Trophoblast cell (in vitro differentiated cells and primary cell): ENCODE data around the gene RBBP7.

Experiments
- DNase-seq, 2 donors: peaks; one replicate each; pipeline ENCODE4 v3.0.0-alpha.2; 2016
- H2AFZ ChIP-seq: 2 replicates; pipeline ENCODE4 v1.6.1; 2013; ENCODE audit warnings: low read length, moderate library complexity, mild to moderate bottlenecking; ENCODE audit not compliant: insufficient read depth, poor library complexity
- H2AK5ac ChIP-seq: 2 replicates; pipeline ENCODE4 v1.6.1; 2013; ENCODE audit warnings: mild to moderate bottlenecking, low read length
- H2BK120ac ChIP-seq: 2 replicates; pipeline ENCODE4 v1.6.1; 2013; ENCODE audit warnings: low read length, mild to moderate bottlenecking, moderate library complexity; ENCODE audit not compliant: insufficient read depth, poor library complexity
- H2BK12ac ChIP-seq: 2 replicates; pipeline ENCODE4 v1.6.1; 2013; ENCODE audit warnings: mild to moderate bottlenecking, low read length, moderate library complexity
- H2BK5ac ChIP-seq: 2 replicates; pipeline ENCODE4 v1.6.1; 2013; ENCODE audit warnings: low read length, low read depth, moderate library complexity, mild to moderate bottlenecking; ENCODE audit not compliant: poor library complexity
- H3K14ac ChIP-seq: 2 replicates; pipeline ENCODE4 v1.6.1; 2013; ENCODE audit warnings: mild to moderate bottlenecking, low read length
- H3K18ac ChIP-seq: 2 replicates; pipeline ENCODE4 v1.6.1; 2013; ENCODE audit warnings: mild to moderate bottlenecking, low read length
- H3K23ac ChIP-seq: 2 replicates; pipeline ENCODE4 v1.6.1; 2013; ENCODE audit warnings: low read length
- H3K27ac ChIP-seq: 2 replicates; pipeline ENCODE4 v1.5.1; 2013; ENCODE audit warnings: low read depth, mild to moderate bottlenecking, inconsistent platforms, low read length, moderate library complexity
- H3K27me3 ChIP-seq: 2 replicates; pipeline ENCODE4 v1.6.1; 2013; ENCODE audit warnings: inconsistent platforms, mild to moderate bottlenecking, low read length, moderate library complexity; ENCODE audit not compliant: insufficient read depth
- H3K36me3 ChIP-seq, 2 experiments: 1 replicate in 1 of 2; 2 replicates in 1 of 2; pipeline ENCODE4 v1.6.1; 2013; ENCODE audit warnings: low read length in 2 of 2, mild to moderate bottlenecking in 2 of 2, moderate library complexity in 1 of 2; ENCODE audit not compliant: insufficient read depth in 2 of 2, control insufficient read depth in 1 of 2
- H3K4ac ChIP-seq: 2 replicates; pipeline ENCODE4 v1.6.1; 2013; ENCODE audit warnings: low read depth, mild to moderate bottlenecking, low read length, moderate library complexity
- H3K4me1 ChIP-seq, 2 experiments: 1 replicate in 1 of 2; 2 replicates in 1 of 2; pipeline ENCODE4 v1.6.1; 2013; ENCODE audit warnings: low read length in 2 of 2, mild to moderate bottlenecking in 2 of 2, moderate library complexity in 1 of 2; ENCODE audit not compliant: insufficient read depth in 2 of 2, control insufficient read depth in 1 of 2
- H3K4me2 ChIP-seq: 2 replicates; pipeline ENCODE4 v1.6.1; 2013; ENCODE audit warnings: inconsistent platforms, mild to moderate bottlenecking, low read length, moderate library complexity
- H3K4me3 ChIP-seq: 2 replicates; pipeline ENCODE4 v1.5.1; 2013; ENCODE audit warnings: mild to moderate bottlenecking, low read depth, low read length, inconsistent platforms
- H3K79me1 ChIP-seq: one replicate; pipeline ENCODE4 v1.6.1; 2013; ENCODE audit warnings: low read length
- H3K79me2 ChIP-seq: 2 replicates; pipeline ENCODE4 v1.6.1; 2013; ENCODE audit warnings: low read length, mild to moderate bottlenecking; ENCODE audit not compliant: control insufficient read depth, insufficient read depth, poor library complexity
- H3K9ac ChIP-seq: 2 replicates; pipeline ENCODE4 v1.6.1; 2013; ENCODE audit warnings: mild to moderate bottlenecking, low read length
- H3K9me3 ChIP-seq: 2 replicates; pipeline ENCODE4 v1.6.1; 2013; ENCODE audit warnings: low read depth, mild to moderate bottlenecking, control low read depth, inconsistent platforms, low read length; ENCODE audit not compliant: insufficient read depth
- H4K12ac ChIP-seq: 2 replicates; pipeline ENCODE4 v1.6.1; 2013; ENCODE audit warnings: low read depth, mild to moderate bottlenecking, low read length, moderate library complexity
- H4K8ac ChIP-seq: 2 replicates; pipeline ENCODE4 v1.6.1; 2013; ENCODE audit warnings: low read depth, mild to moderate bottlenecking, low read length, moderate library complexity
- H4K91ac ChIP-seq: one replicate; pipeline ENCODE4 v1.6.1; 2013; ENCODE audit warnings: low read depth, mild to moderate bottlenecking, low read length, moderate library complexity
- WGBS: extraction: QIAGEN DNeasy Blood & Tissue Kit; methylation state at CpG from one replicate; pipeline ENCODE4 v1.1.7; 2013; ENCODE audit warnings: missing lambda C conversion rate; ENCODE audit not compliant: insufficient read length, insufficient coverage; ENCODE audit errors: extremely low coverage; 5-methylcytosine and 5-hydroxymethylcytosine counted together

Gene RBBP7

GRCh38 chrX:16848541-16848940 is 21.6 kb downstream of the RBBP7 start:
- H2BK120ac ChIP-seq = no peak overlapping the region
- H3K27ac ChIP-seq = no peak overlapping the region
- H3K9ac ChIP-seq = no peak overlapping the region
- H3K79me2 ChIP-seq = no peaks in the 10 kb centered on the region
- no peak overlapping the region for H2BK12ac ChIP-seq
- no peak overlapping the region for H3K4ac ChIP-seq
- no peaks in the 10 kb centered on the region for H3K4me1 ChIP-seq
- peaks cover 19 to 28% of the 10 kb centered on the region in 2 experiments for H3K36me3 ChIP-seq
- H2AFZ ChIP-seq = no peak overlapping the region
- H3K27me3 ChIP-seq = no peaks in the 10 kb centered on the region
- no peak overlapping the region for H4K8ac ChIP-seq
- H3K4me3 ChIP-seq = no peak overlapping the region
- no peak overlapping the region for H2BK5ac ChIP-seq
- H3K9me3 ChIP-seq = no peaks in the 10 kb centered on the region
- H3K23ac ChIP-seq = no peak overlapping the region
- H3K14ac ChIP-seq = no peak overlapping the region
- H3K79me1 ChIP-seq = no peaks in the 10 kb centered on the region
- no peak overlapping the region for H4K12ac ChIP-seq
- no peak overlapping the region for H2AK5ac ChIP-seq
- peak; percentile 20 to 23 for DNase-seq
- no peak overlapping the region for H3K18ac ChIP-seq
- H4K91ac ChIP-seq = no peak overlapping the region
- no peak overlapping the region for H3K4me2 ChIP-seq
- WGBS = no CpG with 5 or more reads among the region's 6 CpGs

- H2AFZ ChIP-seq = no peak overlapping the region
- no peaks in the 10 kb centered on the region for H3K27me3 ChIP-seq
- no CpG with 5 or more reads among the region's 2 CpGs for WGBS
- no peaks in the 10 kb centered on the region for H3K9me3 ChIP-seq
- H2BK5ac ChIP-seq = no peak overlapping the region
- H3K23ac ChIP-seq = no peak overlapping the region
- H3K36me3 ChIP-seq = peaks cover 11 to 21% of the 10 kb centered on the region in 2 experiments
- H2BK12ac ChIP-seq = no peak overlapping the region
- no peak overlapping the region for H2BK120ac ChIP-seq
- H2AK5ac ChIP-seq = no peak overlapping the region
- H3K27ac ChIP-seq = no peak overlapping the region
- no peaks in the 10 kb centered on the region for H3K79me1 ChIP-seq
- no peak overlapping the region for H3K4me3 ChIP-seq
- no peak overlapping the region for H3K4ac ChIP-seq
- H3K4me1 ChIP-seq = no peaks in the 10 kb centered on the region
- H3K14ac ChIP-seq = no peak overlapping the region
- H3K4me2 ChIP-seq = no peak overlapping the region
- H4K12ac ChIP-seq = no peak overlapping the region
- H3K79me2 ChIP-seq = no peaks in the 10 kb centered on the region
- no peak overlapping the region for H4K91ac ChIP-seq
- DNase-seq = no peak
- H4K8ac ChIP-seq = no peak overlapping the region
- H3K9ac ChIP-seq = no peak overlapping the region
- no peak overlapping the region for H3K18ac ChIP-seq
Measured at GRCh38 chrX:16845686-16846085, 24.5 kb downstream of the RBBP7 start.

- no peak overlapping the region for H3K4ac ChIP-seq
- H3K14ac ChIP-seq = no peak overlapping the region
- H3K79me1 ChIP-seq = no peaks in the 10 kb centered on the region
- H4K12ac ChIP-seq = no peak overlapping the region
- no peak overlapping the region for H3K23ac ChIP-seq
- no peak overlapping the region for H2AK5ac ChIP-seq
- H2BK12ac ChIP-seq = no peak overlapping the region
- H3K27ac ChIP-seq = no peak overlapping the region
- no peak overlapping the region for H3K9ac ChIP-seq
- H3K18ac ChIP-seq = no peak overlapping the region
- no peak overlapping the region for H2BK5ac ChIP-seq
- no peak overlapping the region for H4K91ac ChIP-seq
- H3K4me2 ChIP-seq = no peak overlapping the region
- no peak overlapping the region for H2BK120ac ChIP-seq
- H4K8ac ChIP-seq = no peak overlapping the region
- H2AFZ ChIP-seq = no peak overlapping the region
- H3K4me1 ChIP-seq = peaks cover 5 to 10% of the 10 kb centered on the region in 2 experiments
- no peaks in the 10 kb centered on the region for H3K27me3 ChIP-seq
- H3K4me3 ChIP-seq = no peak overlapping the region
- WGBS = no CpG with 5 or more reads among the region's 3 CpGs
- H3K79me2 ChIP-seq = no peaks in the 10 kb centered on the region
- no peaks in the 10 kb centered on the region for H3K9me3 ChIP-seq
- no peak for DNase-seq
- H3K36me3 ChIP-seq = peaks cover 12 to 23% of the 10 kb centered on the region in 2 experiments
Measured at GRCh38 chrX:16843208-16843909, 26.8 kb downstream of the RBBP7 start.

GRCh38 chrX:16842684-16843083 is 27.5 kb downstream of the RBBP7 start:
- H3K79me1 ChIP-seq = no peaks in the 10 kb centered on the region
- no peak overlapping the region for H4K8ac ChIP-seq
- H3K9ac ChIP-seq = no peak overlapping the region
- H3K27ac ChIP-seq = no peak overlapping the region
- no peak overlapping the region for H2BK12ac ChIP-seq
- no peak for DNase-seq
- no peaks in the 10 kb centered on the region for H3K27me3 ChIP-seq
- H3K4me3 ChIP-seq = no peak overlapping the region
- no peaks in the 10 kb centered on the region for H3K79me2 ChIP-seq
- H3K4ac ChIP-seq = no peak overlapping the region
- no CpG with 5 or more reads among the region's 3 CpGs for WGBS
- peaks cover 5 to 10% of the 10 kb centered on the region in 2 experiments for H3K4me1 ChIP-seq
- no peak overlapping the region for H3K14ac ChIP-seq
- H3K4me2 ChIP-seq = no peak overlapping the region
- H4K12ac ChIP-seq = no peak overlapping the region
- no peak overlapping the region for H3K23ac ChIP-seq
- no peak overlapping the region for H2AFZ ChIP-seq
- no peak overlapping the region for H2BK5ac ChIP-seq
- no peak overlapping the region for H4K91ac ChIP-seq
- no peak overlapping the region for H3K18ac ChIP-seq
- peaks cover 12 to 23% of the 10 kb centered on the region in 2 experiments for H3K36me3 ChIP-seq
- no peak overlapping the region for H2BK120ac ChIP-seq
- H2AK5ac ChIP-seq = no peak overlapping the region
- H3K9me3 ChIP-seq = no peaks in the 10 kb centered on the region
